OCI-M2 (cell line): Measurements from ENCODE around the gene LRRC3C.
"Not testable (repeated sequence)": the region's sequence is repeated elsewhere in the genome, so short reads cannot be mapped to it uniquely, and the experiment has no call there.

Source experiments
- DNase-seq: peaks from one replicate; lab custom pipeline; 2025; ENCODE audit not compliant: unreplicated experiment; lab: John Stamatoyannopoulos, UW

The LRRC3C gene

DNA sequence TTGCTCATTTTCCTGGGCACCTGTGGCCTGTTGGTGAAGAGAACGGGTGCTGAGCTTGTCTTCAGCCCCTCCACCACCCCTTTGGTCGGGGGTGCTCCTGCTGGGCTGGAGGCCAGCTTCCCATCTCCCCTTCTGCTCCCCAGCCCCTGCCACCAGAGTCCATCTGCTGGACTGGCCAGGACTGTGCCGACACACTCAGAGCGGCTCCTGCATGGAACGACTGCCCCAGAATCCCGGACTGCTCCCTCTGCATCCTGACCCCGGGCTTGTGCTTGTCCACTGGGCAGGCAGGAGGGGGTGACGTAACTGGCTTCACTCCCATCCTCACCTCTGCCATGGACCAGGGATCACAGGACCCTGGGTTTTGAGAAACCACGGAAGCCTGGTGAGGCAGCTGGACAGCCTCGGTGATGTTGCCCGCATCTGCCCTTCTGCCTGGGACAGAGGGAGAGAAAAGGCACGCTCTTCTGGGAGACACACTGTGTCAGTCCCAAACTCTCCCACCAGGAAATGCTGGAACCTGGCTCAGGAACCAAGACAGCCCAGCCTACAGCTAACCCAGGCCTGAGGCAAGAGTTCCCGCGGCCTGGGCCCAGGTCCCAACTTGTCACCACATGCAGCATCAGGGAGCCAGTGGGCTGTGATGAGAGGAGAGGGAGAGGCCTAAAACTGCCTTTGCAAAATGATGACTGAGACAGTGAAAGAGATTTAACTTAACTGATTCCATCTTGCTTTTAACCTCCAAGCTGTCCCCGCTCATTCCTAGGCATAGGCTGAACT is 19.2 kb downstream of the LRRC3C start:
- no peak for DNase-seq

DNA sequence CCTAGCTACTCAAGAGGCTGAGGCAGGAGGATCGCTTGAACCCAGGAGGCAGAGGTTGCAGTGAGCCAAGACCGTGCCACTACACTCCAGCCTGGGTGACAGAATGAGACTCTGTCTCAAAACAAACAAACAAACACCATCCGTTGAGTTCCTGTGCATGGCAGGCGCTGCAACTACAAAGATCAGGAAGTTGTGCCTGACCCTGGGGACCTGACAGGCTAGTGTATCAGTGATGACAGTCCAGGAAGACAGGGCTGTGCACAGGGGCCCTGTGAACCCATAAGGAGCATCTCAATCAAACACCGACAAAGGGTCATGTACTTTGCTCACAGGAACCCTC is 20.9 kb downstream of the LRRC3C start:
- DNase-seq: not testable (repeated sequence)

DNA sequence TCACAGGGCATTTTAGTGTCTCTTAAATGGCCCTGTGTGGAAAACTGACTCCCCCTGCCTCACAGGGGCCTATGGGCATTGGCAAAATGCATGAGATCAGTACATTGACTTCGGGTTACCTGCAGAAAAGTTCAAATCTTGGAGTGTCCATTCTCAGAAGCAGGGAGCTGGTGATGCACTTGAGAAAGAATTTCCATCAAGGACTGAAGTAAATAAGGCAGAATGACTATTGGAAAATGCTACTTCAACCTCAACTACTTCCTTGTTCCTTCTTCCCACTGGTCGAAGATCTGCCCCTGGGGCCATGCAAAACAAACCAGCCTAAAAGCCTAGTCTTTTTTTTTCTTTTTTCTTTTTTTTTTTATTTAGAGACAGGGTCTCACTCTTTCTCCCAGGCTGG is 21.5 kb downstream of the LRRC3C start:
- no peak for DNase-seq

DNA sequence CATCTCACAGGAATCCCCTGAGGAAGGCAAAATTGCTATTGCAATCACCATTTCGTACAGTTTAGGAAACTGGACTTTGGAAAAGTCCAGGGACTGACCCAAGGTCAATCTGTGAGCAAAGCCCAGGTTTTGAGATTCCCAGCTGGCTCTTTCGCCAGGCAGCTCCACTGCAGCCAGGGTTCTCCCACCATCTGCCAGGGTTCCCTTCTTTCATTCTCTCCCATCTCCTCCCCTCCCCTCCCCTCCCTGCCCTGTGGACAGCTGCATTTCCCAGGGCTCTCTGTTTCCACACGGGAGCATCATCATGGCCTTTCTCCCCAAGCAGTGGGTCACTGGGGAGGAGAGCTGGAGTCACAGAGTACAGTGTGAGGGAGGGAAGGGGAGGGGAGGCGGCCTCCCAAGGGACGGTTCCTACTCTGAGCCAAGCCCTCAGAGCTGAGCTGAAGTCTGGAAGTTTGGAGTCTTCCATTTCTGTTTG is 23.4 kb downstream of the LRRC3C start:
- no peak for DNase-seq

DNA sequence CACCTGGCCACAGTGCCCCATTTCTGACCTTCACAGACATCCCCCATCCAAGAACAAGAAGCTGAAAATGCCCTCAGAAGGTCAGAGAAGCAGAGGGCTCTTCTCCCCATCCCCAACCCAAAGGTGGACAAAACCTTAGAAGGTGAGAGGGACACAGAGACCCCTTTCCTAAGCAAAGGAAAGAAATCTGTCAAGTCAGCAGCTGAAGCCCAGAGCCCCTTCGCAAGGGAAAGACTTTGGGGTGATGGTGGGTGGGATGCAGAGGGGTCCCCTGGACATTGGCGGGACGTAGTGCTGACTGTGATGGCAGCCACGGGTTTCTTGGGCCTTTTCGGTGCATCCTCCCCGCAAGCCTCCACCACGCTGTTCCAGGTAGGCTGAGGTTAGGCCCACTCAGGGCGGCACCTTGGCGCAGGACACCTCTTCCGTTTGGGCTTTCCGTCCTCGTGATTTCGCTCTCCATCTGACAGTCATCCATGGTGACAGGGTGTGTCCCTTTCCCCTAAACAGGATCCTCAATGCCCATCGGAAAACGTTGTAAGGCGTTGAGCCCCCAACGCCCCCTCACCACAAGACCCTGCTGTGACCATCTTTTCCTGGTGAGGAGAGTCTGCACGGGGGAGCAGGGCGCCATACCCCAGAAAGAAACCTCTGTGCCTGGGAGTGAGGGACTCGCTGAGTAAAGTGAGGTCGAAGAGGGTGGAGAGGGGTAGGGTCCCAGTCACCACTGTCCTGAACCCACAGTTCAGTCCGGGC is 24.6 kb downstream of the LRRC3C start:
- DNase-seq: no peak

DNA sequence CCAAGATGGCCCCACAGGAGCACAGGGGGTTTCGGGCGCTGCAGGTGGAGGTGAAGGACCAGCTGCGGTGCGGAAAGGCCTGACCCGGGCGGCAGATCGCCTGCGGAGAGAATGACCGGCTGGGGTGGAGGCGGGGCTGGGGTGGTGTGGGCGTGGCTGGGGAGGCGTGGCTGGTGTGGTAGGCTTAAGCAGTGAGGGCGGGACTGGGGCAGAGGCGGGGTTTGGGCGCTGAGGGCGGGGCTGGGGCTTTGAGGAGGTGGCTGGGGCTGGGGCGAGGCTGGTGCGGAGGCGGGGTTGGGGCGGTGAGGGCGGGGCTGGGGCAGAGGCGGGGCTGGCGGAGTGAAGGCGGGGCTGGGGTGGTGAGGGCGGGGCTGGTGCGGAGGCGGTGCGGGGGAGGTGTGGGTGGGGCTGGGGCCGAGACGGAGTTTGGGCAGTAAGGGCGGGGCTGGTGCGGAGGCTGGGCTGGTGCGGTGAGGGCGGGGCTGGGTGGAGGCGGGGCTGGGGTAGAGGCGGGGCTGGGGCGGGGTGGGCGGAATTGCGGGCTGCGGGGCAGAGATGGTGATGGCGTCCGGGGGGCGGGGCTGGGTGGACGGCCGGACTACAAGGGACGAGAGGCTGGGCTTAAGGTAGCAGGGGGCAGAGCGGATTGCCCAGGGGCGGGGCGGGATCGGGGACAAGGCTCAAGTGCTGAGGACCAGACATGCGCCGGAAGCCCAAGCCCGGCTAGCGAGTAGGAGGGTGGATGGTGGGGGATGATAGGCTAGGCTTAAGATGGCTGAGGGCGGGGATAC is 25.3 kb downstream of the LRRC3C start:
- DNase-seq: peak; percentile 35

DNA sequence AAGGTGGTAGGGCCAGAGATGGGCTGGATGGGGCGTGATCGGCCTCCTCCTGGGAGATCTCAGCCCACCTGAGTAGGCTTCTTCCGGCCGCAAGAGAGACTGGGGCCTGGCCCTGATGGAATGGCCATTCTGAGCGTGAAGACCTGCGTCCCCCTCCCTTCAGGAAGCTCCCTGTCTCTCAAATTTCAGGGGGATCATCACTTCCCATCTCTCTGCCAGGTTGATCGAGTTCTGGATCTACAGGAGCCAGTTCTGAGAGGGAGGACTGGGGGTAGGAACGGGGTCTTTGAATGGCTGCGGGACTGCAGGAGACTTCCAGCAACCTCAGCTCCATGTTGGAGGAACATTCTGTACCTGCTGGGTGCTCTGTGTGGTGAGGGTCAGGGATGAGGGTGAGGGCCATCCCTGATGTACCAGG is 25.9 kb downstream of the LRRC3C start:
- DNase-seq: no peak

DNA sequence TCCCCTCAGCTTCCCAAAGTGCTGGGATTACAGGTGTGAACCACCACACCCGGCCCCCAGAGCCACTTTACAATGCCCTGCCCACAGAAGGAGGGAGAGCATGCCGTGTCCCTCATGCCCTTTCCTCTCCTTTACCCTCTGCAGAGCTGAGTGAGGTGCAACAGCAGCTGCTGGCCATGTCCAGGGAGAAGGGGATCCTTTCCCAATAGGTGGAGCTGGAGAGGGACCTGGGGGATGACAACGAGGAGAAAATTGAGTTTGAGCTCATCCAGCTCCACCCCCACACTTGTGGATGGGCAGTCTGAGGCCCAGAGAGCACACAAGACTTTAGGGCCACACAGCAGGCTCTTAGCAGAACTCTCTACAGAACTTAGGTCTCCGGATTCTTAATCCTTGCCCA is 27.3 kb downstream of the LRRC3C start:
- no peak for DNase-seq

DNA sequence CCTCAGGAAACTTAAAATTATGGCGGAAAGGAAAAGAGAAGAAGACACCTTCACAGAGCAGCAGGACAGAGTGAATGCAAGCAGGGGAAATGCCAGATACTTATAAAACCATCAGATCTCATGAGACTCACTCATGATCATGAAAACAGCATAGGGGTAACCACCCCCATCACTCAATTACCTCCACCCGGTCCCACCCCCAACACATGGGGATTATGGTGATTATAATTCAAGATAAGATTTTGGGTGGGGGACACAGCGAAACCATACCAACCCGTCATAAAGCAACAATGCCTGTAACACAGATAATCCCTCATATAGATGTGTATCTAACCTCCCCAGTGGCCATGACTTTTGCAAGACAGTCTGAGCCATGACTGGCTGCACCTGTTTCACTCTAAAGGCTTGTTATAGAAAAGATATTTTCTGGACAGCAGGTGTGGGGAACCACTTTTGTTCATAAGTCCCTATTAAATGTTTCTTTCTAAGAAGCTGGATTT is 28.2 kb downstream of the LRRC3C start:
- no peak for DNase-seq

DNA sequence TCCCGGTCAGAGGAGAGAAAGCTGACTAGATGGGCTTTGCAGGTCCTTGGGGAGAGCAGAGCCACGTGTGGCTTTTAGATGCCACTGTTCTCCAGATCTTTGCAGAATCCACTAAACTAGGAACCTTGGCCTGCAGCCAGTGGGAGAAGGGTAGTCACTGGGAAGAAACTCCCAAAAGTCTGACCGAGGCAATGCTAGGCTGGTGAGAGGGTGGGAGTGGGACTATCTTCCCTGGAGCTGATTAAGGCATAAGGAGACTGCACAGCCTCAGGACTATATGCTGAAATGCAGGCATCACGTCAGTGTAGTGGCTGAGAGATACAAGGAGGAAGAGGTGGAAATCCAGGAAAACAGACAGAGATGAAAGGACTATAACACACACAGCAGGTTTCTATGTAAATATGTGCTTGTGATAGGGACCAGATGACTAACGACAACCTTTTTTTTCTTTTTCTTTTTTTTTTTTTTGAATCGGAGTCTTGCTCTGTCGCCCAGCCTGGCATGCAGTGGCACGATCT is 33.1 kb downstream of the LRRC3C start:
- no peak for DNase-seq

DNA sequence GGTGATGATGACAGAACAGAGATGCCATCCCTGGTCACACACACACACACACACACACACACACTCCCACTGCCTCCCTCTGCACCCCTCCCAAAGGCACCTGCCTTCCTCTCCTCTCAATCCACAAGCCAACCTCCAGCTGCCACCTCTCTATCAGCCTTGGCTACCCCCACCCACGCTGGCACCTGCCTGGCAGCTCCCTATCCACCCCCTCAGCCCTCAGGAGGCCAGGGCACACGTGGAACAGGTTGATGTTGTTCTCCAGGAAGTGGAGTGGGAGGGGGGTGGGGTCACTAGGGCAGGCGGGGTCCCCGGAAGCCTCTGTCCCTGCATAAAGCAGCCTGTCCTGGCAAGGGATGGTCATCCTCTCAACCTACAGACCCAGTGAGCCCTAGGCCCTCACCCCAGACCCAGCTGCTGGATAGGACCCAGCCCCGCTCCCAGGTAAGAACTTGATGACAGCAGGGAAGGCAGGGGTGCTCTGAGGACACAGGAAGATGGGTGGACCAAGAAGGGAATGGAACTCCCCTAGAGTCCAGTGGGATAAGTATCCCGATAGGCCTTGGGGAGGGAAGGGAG is 35.2 kb downstream of the LRRC3C start, which contains the start of gene GSDMA:
GSDMA (plus strand) TSS at position 363 of the 579 bp plus-strand sequence. CDS start 2,684 bp downstream, outside the sequence.
- no peak for DNase-seq

DNA sequence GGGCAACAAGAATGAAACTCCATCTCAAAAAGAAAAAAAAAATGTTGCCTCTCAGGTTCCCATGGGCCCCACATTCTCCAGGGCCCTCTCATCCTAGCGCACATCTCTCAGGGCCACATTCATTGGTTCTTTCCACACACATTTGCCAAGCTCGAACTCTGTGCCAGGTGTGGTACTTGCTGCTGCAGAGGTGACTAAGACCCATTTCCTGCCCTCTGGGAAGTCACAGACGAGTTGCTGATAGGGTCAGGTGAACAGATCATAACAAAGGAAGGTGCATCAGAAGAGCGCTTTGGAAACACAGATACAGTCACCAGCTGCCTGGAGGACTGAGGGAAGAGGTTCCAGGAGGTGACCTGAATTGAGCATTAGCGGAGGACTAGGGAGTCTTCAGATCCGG is 36.3 kb downstream of the LRRC3C start:
- DNase-seq: no peak

DNA sequence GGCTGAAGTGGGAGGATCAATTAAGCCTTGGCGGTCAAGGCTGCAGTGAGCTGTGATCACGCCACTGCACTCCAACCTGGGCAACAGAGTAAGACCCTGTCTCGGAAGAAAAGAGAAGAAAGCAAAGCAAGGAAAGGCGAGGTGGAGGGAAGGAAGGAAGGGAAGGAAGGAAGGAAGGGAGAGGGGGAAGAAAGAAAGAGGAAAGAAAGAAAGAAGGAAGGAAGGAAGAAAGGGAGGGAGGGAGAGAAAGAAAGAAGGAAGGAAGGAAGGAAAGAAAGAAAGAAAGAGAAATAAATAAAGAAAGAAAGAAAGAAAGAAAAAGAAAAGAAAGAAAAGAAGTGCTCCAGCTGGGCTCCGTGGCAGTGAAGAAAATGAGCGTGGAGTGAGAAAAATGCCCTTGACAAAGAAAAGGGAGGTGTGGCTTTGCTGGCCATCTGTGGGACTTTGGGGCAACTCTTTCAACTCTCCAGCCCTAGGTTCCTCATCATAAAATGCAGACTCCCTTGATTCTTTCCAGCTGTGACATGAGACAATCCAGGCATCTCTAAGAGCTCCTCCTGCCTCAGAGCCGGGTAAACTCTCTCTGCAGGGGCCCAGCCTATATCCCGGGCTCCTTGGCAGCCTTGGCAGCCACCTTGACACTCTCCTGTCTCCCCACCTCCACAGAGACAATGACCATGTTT is 37.6 kb downstream of the LRRC3C start:
- no peak for DNase-seq

DNA sequence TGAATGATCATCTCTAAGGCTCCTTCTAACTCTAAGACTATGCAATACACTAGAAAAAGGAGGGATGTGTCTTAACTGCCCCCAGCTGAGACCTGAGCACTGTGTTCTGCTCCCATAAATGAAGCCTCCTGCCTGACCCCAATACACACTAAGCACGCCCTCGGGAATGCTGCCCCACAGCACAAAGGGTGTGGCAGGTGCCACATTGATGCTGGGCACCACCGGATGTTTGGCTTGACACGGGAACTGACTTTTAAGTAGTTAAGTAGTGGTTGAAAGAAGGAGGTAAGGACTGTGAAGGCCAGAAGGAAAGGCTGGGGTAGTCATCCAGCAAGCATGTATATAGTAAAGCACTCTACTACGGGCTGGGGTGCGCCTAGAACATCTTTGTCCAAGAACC is 39.2 kb downstream of the LRRC3C start:
- no peak for DNase-seq

DNA sequence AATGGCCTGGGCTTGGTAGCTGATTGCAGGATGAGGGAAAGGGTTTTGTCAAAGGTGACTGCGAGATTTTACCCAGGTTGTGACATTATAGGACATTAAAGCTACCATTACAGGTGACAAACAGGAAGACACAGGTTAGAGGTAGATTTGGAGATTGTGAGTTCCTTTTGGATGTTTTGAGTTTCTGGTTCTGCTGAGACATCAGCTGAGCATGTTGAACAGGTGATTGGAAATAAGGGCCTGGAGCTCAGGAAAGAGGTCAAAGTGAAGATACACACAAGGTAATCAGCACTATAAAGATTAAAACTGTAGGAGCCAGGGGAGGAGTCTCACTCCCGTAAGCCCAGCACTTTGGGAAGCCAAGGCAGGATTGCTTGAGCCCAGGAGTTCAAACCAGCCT is 41.2 kb downstream of the LRRC3C start:
- DNase-seq: no peak

DNA sequence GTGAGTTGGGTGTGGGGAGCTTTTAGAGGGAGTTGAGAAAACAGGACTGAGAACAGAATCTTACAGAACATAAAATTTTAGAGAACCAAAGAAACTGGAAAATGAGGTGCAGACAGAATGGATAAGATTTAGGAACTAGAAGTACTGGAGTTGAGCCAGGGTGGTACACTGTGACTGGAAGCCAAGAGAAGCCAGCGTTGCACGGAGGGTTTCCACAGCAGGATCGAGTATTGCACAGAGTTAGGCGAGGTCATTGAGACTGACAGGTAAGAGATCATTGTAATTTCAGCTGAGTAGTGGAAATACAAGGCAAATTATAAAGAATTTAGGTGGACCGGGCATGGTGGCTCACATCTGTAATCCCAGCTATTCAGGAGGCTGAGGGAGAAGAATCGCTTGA is 41.8 kb downstream of the LRRC3C start:
- DNase-seq: no peak

DNA sequence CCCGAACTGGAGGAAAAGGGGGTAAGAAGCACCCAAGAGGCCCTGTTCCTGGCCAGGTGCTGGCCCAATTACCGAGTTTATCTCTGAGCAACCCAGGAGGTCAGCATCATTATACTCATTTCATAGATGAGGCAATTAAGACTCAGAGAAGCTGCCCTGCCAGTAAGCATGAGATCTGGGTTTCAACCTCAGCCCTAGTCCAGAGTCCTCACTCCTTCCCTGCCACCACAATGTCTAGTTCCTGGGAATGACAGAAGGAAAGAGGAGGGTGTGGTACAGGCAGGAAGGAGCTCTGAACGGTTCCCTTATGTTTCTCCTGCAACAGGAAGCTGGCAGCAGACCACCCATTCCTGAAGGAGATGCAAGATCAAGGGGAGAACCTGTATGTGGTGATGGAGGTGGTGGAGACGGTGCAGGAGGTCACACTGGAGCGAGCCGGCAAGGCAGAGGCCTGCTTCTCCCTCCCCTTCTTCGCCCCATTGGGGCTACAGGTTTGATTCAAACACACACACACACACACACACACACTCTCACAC is 42.7 kb downstream of the LRRC3C start:
- DNase-seq: no peak

DNA sequence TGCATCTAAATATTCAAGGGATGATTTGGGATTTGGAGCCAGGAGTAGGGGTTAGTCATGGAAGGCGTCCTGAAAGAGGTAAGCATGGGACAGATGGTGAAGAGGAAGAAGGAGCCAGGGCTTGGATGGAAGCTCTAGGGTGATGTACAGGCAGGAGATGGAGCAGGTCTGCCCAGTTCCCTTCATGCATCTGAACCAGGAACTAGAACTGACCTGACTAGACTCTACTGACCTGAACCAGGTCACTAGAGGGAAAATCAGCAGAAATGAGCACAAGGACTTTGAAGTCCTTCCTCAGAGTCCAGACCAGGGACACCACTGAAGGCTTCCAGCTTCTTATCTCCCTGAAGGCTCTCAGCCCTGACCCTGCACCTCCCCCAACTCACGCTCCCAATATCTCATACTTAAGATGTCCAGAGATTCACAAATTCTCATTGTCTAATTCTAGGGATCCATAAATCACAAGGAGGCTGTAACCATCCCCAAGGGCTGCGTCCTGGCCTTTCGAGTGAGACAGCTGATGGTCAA is 43.6 kb downstream of the LRRC3C start:
- DNase-seq: no peak

DNA sequence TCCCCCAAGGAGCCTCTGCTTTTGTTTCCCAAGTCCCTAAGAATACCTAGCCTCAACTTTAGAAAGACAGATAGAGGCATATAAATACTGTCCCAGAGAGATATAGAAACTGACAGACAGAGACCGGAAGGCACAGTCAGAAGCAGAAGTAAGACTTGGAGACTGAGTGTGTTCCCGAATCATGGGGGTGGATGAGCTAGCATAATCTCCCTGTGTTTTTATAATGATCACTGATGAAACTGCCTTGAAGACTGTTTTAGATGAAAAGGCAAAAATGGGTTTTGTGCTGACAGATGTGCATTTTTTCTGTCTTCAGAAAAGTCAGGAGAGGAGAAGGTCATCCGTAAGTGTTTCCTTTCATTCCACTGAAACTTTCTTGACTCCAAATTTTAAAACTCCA is 44.7 kb downstream of the LRRC3C start:
- no peak for DNase-seq

DNA sequence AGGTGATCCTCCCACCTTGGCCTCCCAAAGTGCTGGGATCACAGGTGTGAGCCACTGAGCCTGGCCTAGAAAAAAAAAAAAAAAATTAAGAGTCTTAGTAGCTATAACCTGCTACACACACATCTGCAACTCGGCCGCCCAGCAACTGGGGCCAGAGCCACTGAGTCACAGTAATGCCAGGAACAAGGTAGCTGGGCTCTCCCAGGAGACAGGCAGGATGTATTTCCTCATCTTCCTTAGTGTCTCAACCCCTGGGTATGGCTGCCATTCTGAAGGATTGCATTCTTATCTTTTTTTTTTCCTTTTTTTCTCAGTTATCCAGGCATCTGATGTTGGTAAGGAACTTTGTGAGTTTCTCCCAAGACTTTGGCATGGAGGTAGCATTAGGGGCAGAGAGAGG is 46.0 kb downstream of the LRRC3C start:
- no peak for DNase-seq
